ENCODE data around the gene ELF1. TPM values are rescaled to one million over a fixed set of nuclear protein-coding genes. Genes with fewer than 3 reads are reported as not detected.

ELF1 gene
- total RNA-seq: 38.7 and 41.6 TPM in 2 replicates

GRCh38 chr13:41019011-41019487, at the start of gene ELF1:
ELF1 (minus strand) TSS chr13:41019316; CDS start chr13:40982054, 37,262 bp downstream.

GRCh38 chr13:41061075-41061913, 42.2 kb upstream of the ELF1 start, which contains the start of gene WBP4:
WBP4 (plus strand) TSS chr13:41061509; CDS start chr13:41061674, 165 bp downstream.

Other genes with a start within 250 kb of the ELF1 start
- gene MRPS31, start 248.1 kb downstream of the ELF1 start, total RNA-seq: 13.4 and 19.7 TPM in 2 replicates
- 22.6 and 24.3 TPM in 2 replicates for gene SLC25A15, start 229.7 kb downstream of the ELF1 start, total RNA-seq
- gene WBP4, start 42.2 kb upstream of the ELF1 start, total RNA-seq: 8.6 and 11.8 TPM in 2 replicates
- 8.7 and 8.9 TPM in 2 replicates for gene KBTBD6, start 113.5 kb upstream of the ELF1 start, total RNA-seq
- gene KBTBD7, start 175.3 kb upstream of the ELF1 start, total RNA-seq: 3.9 and 7.1 TPM in 2 replicates
- 10.8 and 13.4 TPM in 2 replicates for gene MTRF1, start 244.3 kb upstream of the ELF1 start, total RNA-seq

Measured in smooth muscle cell of the umbilical artery (primary cell).